ENCODE data around the gene PRODH2.

DNA sequence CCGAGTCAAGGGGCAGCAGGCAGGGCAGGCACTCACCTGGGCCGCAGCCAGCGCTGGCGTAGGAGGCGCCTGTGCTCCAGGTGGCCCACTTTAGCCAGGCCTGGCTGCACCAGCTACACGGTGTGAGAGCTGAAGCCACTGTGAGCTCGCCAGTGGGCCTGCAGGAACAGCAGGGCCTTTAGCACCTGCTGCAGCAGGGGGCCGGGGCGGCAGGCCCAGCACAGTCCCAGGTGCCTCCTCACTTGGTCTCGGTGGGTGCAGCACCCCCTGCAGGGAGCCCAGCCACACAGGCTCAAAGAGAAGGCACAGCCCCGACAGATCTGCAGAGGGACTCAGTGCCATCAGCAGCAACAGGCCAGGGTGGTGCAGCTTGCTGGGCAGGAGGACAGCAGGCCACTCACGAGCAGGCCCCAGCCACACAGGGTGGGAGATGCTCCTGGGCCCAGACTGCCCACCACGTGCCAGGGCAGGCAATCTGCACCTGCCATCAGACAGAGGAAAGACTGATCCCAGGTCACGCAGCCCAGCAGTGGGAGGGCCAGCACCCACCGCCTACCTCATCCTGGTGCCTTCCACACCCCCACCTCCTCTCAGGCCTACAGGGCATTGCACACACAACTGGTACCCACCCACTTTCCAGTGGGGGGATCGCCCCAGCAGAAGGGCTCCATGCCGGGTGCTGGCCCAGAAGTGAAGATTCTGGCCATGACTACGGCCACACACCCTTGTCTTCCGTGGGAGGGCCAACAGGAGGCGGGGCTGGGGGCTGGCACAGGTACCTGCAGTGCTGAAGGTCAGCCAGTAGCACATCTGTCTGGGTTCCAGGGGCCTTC lies 21.4 kb downstream of the PRODH2 start:
- no peak for TF ChIP-seq EZH2 (IDR thresholded peaks at IDR 0.05)
- no peak for TF ChIP-seq POLR2AphosphoS5 (IDR thresholded peaks at IDR 0.05; ENCODE audit: borderline replicate concordance, low read depth, low read length)
